D721Med (cell line): ENCODE measurements around the gene GSTA4.
"Not testable (repeated sequence)": the region's sequence is repeated elsewhere in the genome, so short reads cannot be mapped to it uniquely, and the experiment has no call there.

Source experiments
- DNase-seq: peaks from one replicate; pipeline ENCODE4 v3.0.0; 2011; ENCODE audit warnings: low spot score; ENCODE audit not compliant: insufficient read length
- FAIRE-seq: peaks from 2 replicates; lab custom pipeline; 2011; peaks lifted over from hg19 to GRCh38; lab: Jason Lieb, UNC
- CTCF ChIP-seq: IDR thresholded peaks from 2 replicates; pipeline ENCODE4 v1.5.1; 2012; ENCODE audit warnings: mild to moderate bottlenecking, control low read depth; ENCODE audit not compliant: insufficient read depth; ENCODE audit errors: missing control alignments

GSTA4 gene

DNA sequence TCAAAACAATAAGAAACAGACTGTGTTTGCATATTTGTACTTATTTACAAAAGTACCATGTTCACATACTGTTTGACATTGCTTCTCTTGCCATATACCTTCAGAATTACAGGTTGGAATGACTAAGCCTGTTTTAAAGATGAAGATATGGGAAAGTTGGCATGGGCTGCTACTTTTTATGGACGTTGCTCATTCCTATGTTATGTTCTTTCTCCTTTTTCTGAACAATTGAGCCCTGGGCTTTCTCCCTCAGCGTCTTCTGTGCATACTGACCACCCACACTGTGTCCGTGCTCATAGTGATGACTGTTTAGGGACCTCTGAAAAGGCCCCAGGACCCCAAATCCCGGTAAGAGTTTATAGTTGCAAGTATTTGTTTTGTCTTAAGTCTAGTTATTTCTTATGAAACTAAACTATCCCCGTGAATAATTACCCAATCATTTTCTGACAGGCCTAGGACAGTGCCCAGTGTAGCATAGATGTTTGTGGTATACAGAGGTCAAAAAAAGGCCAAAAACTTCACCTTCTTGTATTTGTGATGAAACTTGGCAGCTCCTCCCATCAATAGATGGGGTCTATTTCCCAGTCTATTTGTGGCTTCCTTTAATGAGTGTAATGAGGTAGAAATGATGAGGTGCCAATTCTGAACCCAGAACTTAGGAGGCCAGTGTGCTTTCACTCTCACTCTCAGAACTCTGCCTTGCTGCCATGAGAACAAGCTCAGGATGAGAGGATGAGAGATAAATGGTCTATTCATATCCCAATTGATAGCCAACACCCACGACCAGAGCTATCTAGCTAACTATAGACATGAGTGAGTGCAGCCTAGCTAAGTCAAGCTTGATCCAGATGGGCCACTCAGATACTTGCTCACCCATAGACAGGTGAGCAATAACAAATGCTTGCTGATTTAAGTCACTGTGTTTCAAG is 40.9 kb downstream of the GSTA4 start:
- FAIRE-seq (no peak), DNase-seq (no peak)
- TF ChIP-seq CTCF: no peak

GRCh38 chr6:52946306-52946705 is 48.8 kb downstream of the GSTA4 start:
- no peak for DNase-seq
- TF ChIP-seq CTCF: no peak
- FAIRE-seq: no peak

- DNase-seq, FAIRE-seq: not testable (repeated sequence)
Measured at GRCh38 chr6:52942821-52943220, 52.3 kb downstream of the GSTA4 start.

- FAIRE-seq (no peak), DNase-seq (no peak)
- no peak for TF ChIP-seq CTCF
Measured at GRCh38 chr6:52942221-52942620, 52.9 kb downstream of the GSTA4 start.

- FAIRE-seq: no peak
- DNase-seq: no peak
- TF ChIP-seq CTCF: no peak
Measured at GRCh38 chr6:52937908-52938307, 57.2 kb downstream of the GSTA4 start.

GRCh38 chr6:52933778-52934177 is 61.3 kb downstream of the GSTA4 start:
- DNase-seq (no peak), FAIRE-seq (no peak)
- no peak for TF ChIP-seq CTCF

DNA sequence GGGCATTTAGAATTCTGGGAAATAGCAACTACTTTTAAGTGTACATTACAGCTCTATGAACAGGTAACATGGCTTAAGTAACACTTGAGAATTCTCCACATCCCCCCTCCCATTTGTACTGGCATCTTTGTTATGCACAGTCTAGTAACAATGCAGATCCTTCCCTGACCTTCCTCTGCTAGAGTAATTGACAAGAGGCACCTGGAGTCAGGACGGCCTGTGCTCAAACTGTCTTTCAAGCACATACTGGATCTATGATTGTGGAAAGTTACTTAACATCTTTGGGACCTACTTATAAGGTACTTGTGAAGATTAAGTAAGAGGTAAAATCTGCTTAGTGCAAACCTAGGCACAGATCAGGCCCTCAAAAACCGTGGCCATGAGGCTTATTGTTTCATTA is 63.7 kb downstream of the GSTA4 start:
- no peak for DNase-seq
- FAIRE-seq: no peak

More for the DNA sequence above, 63.7 kb downstream of the GSTA4 start:
- no peak for TF ChIP-seq CTCF
